Mesodermal cell (in vitro differentiated cells): Measurements from ENCODE around the gene OR51B2.

Source experiments
- H3K27ac ChIP-seq: 2 replicates; pipeline ENCODE4 v1.7.0; 2013; ENCODE audit warnings: mild to moderate bottlenecking, low read depth, low read length, moderate library complexity; ENCODE audit not compliant: severe bottlenecking
- H3K36me3 ChIP-seq: 2 replicates; pipeline ENCODE4 v1.7.1; 2013; ENCODE audit warnings: mild to moderate bottlenecking, low read length, moderate library complexity; ENCODE audit not compliant: control insufficient read depth, insufficient read depth
- H3K4me1 ChIP-seq: one replicate; pipeline ENCODE4 v1.7.1; 2013; ENCODE audit warnings: mild to moderate bottlenecking, low read length; ENCODE audit not compliant: insufficient read depth, control insufficient read depth, poor library complexity, severe bottlenecking
- H3K4me3 ChIP-seq: 2 replicates; pipeline ENCODE4 v1.7.0; 2013; ENCODE audit warnings: low read length, control low read depth, mild to moderate bottlenecking; ENCODE audit not compliant: insufficient read depth, poor library complexity, severe bottlenecking; ENCODE audit errors: extremely low read depth
- H3K9me3 ChIP-seq: 2 replicates; pipeline ENCODE4 v1.7.1; 2013; ENCODE audit warnings: mild to moderate bottlenecking, low read length, moderate library complexity; ENCODE audit not compliant: control insufficient read depth
- WGBS, 2 experiments: methylation state at CpG; one replicate each; pipeline ENCODE4 v1.1.5; 2013; ENCODE audit warnings: missing lambda C conversion rate in 2 of 2; ENCODE audit not compliant: insufficient coverage in 2 of 2; 5-methylcytosine and 5-hydroxymethylcytosine counted together

The OR51B2 gene

GRCh38 chr11:5283086-5283485, 41.0 kb downstream of the OR51B2 start:
- 100% methylated on average over 1 of the region's 3 CpGs; no CpG with 5 or more reads in 1 of the 2 experiments for WGBS, 2 experiments
- Histone ChIP-seq H3K36me3 (no peaks in the 10 kb centered on the region), H3K4me1 (peaks cover 12% of the 10 kb centered on the region), H3K27ac (no peak overlapping the region), H3K9me3 (no peaks in the 10 kb centered on the region), H3K4me3 (no peak overlapping the region)

GRCh38 chr11:5282628-5283027, 41.5 kb downstream of the OR51B2 start:
- Histone ChIP-seq H3K4me1 (peaks cover 12% of the 10 kb centered on the region), H3K27ac (no peak overlapping the region), H3K4me3 (no peak overlapping the region), H3K9me3 (no peaks in the 10 kb centered on the region), H3K36me3 (no peaks in the 10 kb centered on the region)
- WGBS, 2 experiments, result 80% methylated on average over 1 of the region's 2 CpGs; no CpG with 5 or more reads in 1 of the 2 experiments

GRCh38 chr11:5281596-5281995, 42.5 kb downstream of the OR51B2 start:
- H3K9me3 ChIP-seq, result no peaks in the 10 kb centered on the region
- peaks cover 12% of the 10 kb centered on the region for H3K4me1 ChIP-seq
- no peaks in the 10 kb centered on the region for H3K36me3 ChIP-seq
- no peak overlapping the region for H3K27ac ChIP-seq
- H3K4me3 ChIP-seq, result no peak overlapping the region

- 57 to 62% methylated on average over 2 to 3 of the region's 3 CpGs for WGBS, 2 experiments
- no peaks in the 10 kb centered on the region for H3K9me3 ChIP-seq
These were observed 43.5 kb downstream of the OR51B2 start for GRCh38 chr11:5280582-5281102.

GRCh38 chr11:5279471-5280090, 44.5 kb downstream of the OR51B2 start:
- H3K4me3 ChIP-seq, result no peak overlapping the region
- no peaks in the 10 kb centered on the region for H3K9me3 ChIP-seq
- H3K27ac ChIP-seq, result no peak overlapping the region
- WGBS, 2 experiments, result 84 to 86% methylated on average over 3 to 4 of the region's 4 CpGs
- H3K4me1 ChIP-seq, result peaks cover 21% of the 10 kb centered on the region
- no peaks in the 10 kb centered on the region for H3K36me3 ChIP-seq

More at GRCh38 chr11:5280582-5281102, 43.5 kb downstream of the OR51B2 start:
- H3K27ac ChIP-seq, result no peak overlapping the region
- peaks cover 14% of the 10 kb centered on the region for H3K4me1 ChIP-seq
- H3K36me3 ChIP-seq, result no peaks in the 10 kb centered on the region
- H3K4me3 ChIP-seq, result no peak overlapping the region

GRCh38 chr11:5277807-5278382, 46.2 kb downstream of the OR51B2 start:
- WGBS, 2 experiments, result 100% methylated on average over 1 of the region's 1 CpG
- no peak overlapping the region for H3K4me3 ChIP-seq
- H3K9me3 ChIP-seq, result no peaks in the 10 kb centered on the region
- H3K4me1 ChIP-seq, result peaks cover 24% of the 10 kb centered on the region
- no peaks in the 10 kb centered on the region for H3K36me3 ChIP-seq
- H3K27ac ChIP-seq, result no peak overlapping the region

- Histone ChIP-seq H3K4me1 (peaks cover 24% of the 10 kb centered on the region), H3K9me3 (no peaks in the 10 kb centered on the region), H3K36me3 (no peaks in the 10 kb centered on the region), H3K27ac (no peak overlapping the region), H3K4me3 (no peak overlapping the region)
- WGBS, 2 experiments, result 89 to 100% methylated on average over 1 of the region's 2 CpGs
These were observed 47.4 kb downstream of the OR51B2 start for GRCh38 chr11:5276697-5277096.

GRCh38 chr11:5275369-5276110, 48.6 kb downstream of the OR51B2 start:
- Histone ChIP-seq H3K36me3 (no peaks in the 10 kb centered on the region), H3K4me1 (peaks cover 18% of the 10 kb centered on the region), H3K4me3 (no peak overlapping the region), H3K9me3 (no peaks in the 10 kb centered on the region), H3K27ac (peak overlapping the region; percentile 48)
- WGBS, 2 experiments, result 80 to 90% methylated on average over 2 of the region's 6 CpGs

- Histone ChIP-seq H3K4me1 (peaks cover 13% of the 10 kb centered on the region), H3K36me3 (no peaks in the 10 kb centered on the region), H3K9me3 (no peaks in the 10 kb centered on the region), H3K4me3 (no peak overlapping the region), H3K27ac (peak overlapping the region; percentile 54)
- 68% methylated on average over 4 of the region's 5 CpGs for WGBS, 2 experiments
These were observed 49.7 kb downstream of the OR51B2 start for GRCh38 chr11:5274395-5274794.
